ENCODE results near the gene LRRC8D.

Gene LRRC8D

DNA sequence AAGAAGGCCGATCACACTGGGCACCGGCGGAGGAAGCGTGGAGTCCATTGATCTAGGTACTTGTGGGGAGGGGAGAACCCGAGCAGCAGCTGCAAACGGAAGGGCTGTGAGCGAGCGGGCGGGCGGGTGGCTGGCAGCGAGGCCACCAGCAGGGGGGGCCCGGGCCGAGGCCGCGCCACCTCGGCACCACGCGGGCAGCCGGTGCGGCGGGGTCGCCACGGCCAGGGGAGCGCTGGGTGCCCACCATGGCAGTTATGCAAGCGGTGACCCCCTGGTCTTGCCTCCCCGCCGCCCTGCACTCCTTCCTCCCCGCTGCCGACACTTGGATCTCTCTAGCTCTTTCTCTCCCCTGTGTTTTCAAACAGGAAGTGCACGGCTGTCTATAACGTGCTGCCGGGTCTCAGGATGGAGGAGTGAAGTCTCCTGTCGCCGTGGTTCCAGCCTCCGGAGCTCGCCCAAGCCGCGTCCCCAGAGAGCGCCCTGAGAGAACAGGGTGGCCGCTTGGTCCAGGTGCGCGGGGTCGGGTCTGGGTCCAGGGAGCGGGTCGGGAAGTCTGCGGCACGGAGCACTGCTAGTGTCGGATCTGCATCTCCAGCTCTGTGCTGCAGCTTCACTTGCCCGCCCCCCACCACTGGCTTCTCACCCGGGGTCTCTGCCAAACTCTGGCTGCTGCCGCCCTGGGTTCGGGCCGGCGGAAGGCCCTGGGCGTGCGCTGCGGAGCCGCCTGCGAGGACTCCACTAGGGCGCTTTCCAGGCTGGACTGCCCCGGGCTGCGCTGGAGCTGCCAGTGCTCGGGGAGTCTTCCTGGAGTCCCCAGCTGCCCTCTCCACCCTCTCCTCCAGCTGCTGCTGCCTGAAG, 22.7 kb downstream of the LRRC8D start:
- H3K4me1 ChIP-seq (ENCODE audit: control insufficient read depth in 2 of 2, insufficient read depth in 1 of 2, low read depth in 1 of 2, low read length in 2 of 2): peaks cover 3 to 5% of the 10 kb centered on the region in 2 donors
- H3K27me3 ChIP-seq (ENCODE audit: control insufficient read depth in 3 of 3, insufficient read depth in 3 of 3, low read depth in 1 of 3, low read length in 3 of 3): peaks cover 0 to 2% (median 0%) of the 10 kb centered on the region in 3 experiments
- peaks cover 4 to 89% of the 10 kb centered on the region in 2 donors for H3K36me3 ChIP-seq (replicated peaks in 1 of 2; ENCODE audit: control insufficient read depth in 2 of 2, insufficient read depth in 2 of 2, low read length in 2 of 2)
- no peak overlapping the region for H4K91ac ChIP-seq (ENCODE audit: low read depth, low read length, poor library complexity)
- H3K23ac ChIP-seq (ENCODE audit: low read depth, low read length, poor library complexity): peak overlapping the region; percentile 70
- no peak overlapping the region for H2BK12ac ChIP-seq (ENCODE audit: low read length)
- H3K18ac ChIP-seq (ENCODE audit: low read length): peak overlapping the region; percentile 83
- peak overlapping the region; percentile 22 for H2AK5ac ChIP-seq (ENCODE audit: low read depth, low read length)
- peak overlapping the region; percentile 88 for H3K9ac ChIP-seq (ENCODE audit: low read depth, low read length, poor library complexity)
- no peak overlapping the region for H3K14ac ChIP-seq (ENCODE audit: low read length)
- WGBS, 2 donors (ENCODE audit: extremely low coverage in 2 of 2, insufficient read length in 2 of 2, insufficient replicate concordance in 1 of 2): no CpG with 5 or more reads among the region's 63 CpGs
- peak overlapping the region in 1 of 2 donors; percentile 79 for H3K4me3 ChIP-seq (ENCODE audit: low read length in 2 of 2)
- no peak overlapping the region for H3K27ac ChIP-seq (replicated peaks; ENCODE audit: low read length)
- peak; percentile 48 for DNase-seq (ENCODE audit: low spot score)
- H3K4ac ChIP-seq (ENCODE audit: low read length): no peak overlapping the region
- no peaks in the 10 kb centered on the region for H3K9me3 ChIP-seq (replicated peaks in 1 of 2; ENCODE audit: control insufficient read depth in 2 of 2, insufficient read depth in 1 of 2, low read depth in 1 of 2, low read length in 2 of 2)
- H4K8ac ChIP-seq (ENCODE audit: low read depth, low read length): no peak overlapping the region
- H2BK120ac ChIP-seq (ENCODE audit: low read depth, low read length): no peak overlapping the region
- peak overlapping the region; percentile 84 for H2BK15ac ChIP-seq (ENCODE audit: low read length)
- no peak overlapping the region for H2BK5ac ChIP-seq (ENCODE audit: low read length)
- H3K4me2 ChIP-seq (ENCODE audit: insufficient read depth, low read length, poor library complexity, severe bottlenecking): peak overlapping the region; percentile 98
- H3K79me1 ChIP-seq (ENCODE audit: low read depth, low read length): peaks cover 5% of the 10 kb centered on the region
- H2AFZ ChIP-seq (ENCODE audit: low read length): no peak overlapping the region

DNA sequence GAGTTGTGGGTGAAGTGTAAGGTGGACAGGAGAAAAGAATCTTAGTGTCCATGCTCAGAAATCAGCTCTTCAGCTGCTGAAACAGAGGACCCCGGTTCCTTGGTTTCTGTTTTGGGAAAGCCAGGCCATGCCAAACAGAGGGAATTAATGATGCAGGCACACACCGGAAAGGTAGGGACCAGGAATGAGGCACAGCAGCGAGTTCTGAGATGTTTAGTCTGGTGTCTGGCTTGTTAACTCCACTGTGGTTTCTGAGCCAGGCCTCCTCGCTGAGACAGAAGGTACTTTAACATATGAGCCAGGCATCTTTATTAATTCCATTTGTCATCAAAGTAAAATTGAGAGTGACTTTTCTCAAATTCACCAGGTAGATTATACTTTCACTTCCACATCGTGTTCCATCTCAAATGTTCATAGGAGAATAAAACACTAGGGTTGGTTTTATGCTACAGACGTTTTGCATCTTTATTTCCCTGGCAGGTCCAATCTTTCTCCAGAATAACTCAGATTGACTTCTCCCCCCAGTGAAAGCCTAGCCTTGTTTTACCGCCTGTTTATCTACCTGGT, 23.5 kb downstream of the LRRC8D start:
- no peak for DNase-seq (ENCODE audit: low spot score)
- H3K27me3 ChIP-seq (ENCODE audit: control insufficient read depth in 3 of 3, insufficient read depth in 3 of 3, low read depth in 1 of 3, low read length in 3 of 3): no peaks in the 10 kb centered on the region
- H4K8ac ChIP-seq (ENCODE audit: low read depth, low read length): no peak overlapping the region
- peak overlapping the region in 1 of 2 donors; percentile 1 for H3K4me3 ChIP-seq (ENCODE audit: low read length in 2 of 2)
- H3K27ac ChIP-seq (replicated peaks; ENCODE audit: low read length): no peak overlapping the region
- H2BK5ac ChIP-seq (ENCODE audit: low read length): no peak overlapping the region
- H3K9ac ChIP-seq (ENCODE audit: low read depth, low read length, poor library complexity): no peak overlapping the region
- H3K4ac ChIP-seq (ENCODE audit: low read length): no peak overlapping the region
- H3K4me2 ChIP-seq (ENCODE audit: insufficient read depth, low read length, poor library complexity, severe bottlenecking): no peak overlapping the region
- no peak overlapping the region for H3K14ac ChIP-seq (ENCODE audit: low read length)
- no peak overlapping the region for H3K18ac ChIP-seq (ENCODE audit: low read length)
- H2BK120ac ChIP-seq (ENCODE audit: low read depth, low read length): no peak overlapping the region
- peaks cover 5% of the 10 kb centered on the region for H3K79me1 ChIP-seq (ENCODE audit: low read depth, low read length)
- peaks cover 5 to 93% of the 10 kb centered on the region in 2 donors for H3K36me3 ChIP-seq (replicated peaks in 1 of 2; ENCODE audit: control insufficient read depth in 2 of 2, insufficient read depth in 2 of 2, low read length in 2 of 2)
- H3K23ac ChIP-seq (ENCODE audit: low read depth, low read length, poor library complexity): no peak overlapping the region
- no peak overlapping the region for H2AK5ac ChIP-seq (ENCODE audit: low read depth, low read length)
- no peak overlapping the region for H2BK15ac ChIP-seq (ENCODE audit: low read length)
- no peak overlapping the region for H4K91ac ChIP-seq (ENCODE audit: low read depth, low read length, poor library complexity)
- peaks cover 0 to 5% of the 10 kb centered on the region in 2 donors for H3K4me1 ChIP-seq (ENCODE audit: control insufficient read depth in 2 of 2, insufficient read depth in 1 of 2, low read depth in 1 of 2, low read length in 2 of 2)
- no peaks in the 10 kb centered on the region for H3K9me3 ChIP-seq (replicated peaks in 1 of 2; ENCODE audit: control insufficient read depth in 2 of 2, insufficient read depth in 1 of 2, low read depth in 1 of 2, low read length in 2 of 2)
- H2AFZ ChIP-seq (ENCODE audit: low read length): no peak overlapping the region
- no CpG with 5 or more reads among the region's 7 CpGs for WGBS, 2 donors (ENCODE audit: extremely low coverage in 2 of 2, insufficient read length in 2 of 2, insufficient replicate concordance in 1 of 2)
- H2BK12ac ChIP-seq (ENCODE audit: low read length): no peak overlapping the region

- Histone ChIP-seq H2BK12ac (ENCODE audit: low read length) (no peak overlapping the region), H4K91ac (ENCODE audit: low read depth, low read length, poor library complexity) (no peak overlapping the region), H2AFZ (ENCODE audit: low read length) (no peak overlapping the region), H3K4me2 (ENCODE audit: insufficient read depth, low read length, poor library complexity, severe bottlenecking) (no peak overlapping the region), H3K14ac (ENCODE audit: low read length) (no peak overlapping the region), H3K9ac (ENCODE audit: low read depth, low read length, poor library complexity) (no peak overlapping the region), H3K36me3 (replicated peaks in 1 of 2; ENCODE audit: control insufficient read depth in 2 of 2, insufficient read depth in 2 of 2, low read length in 2 of 2) (peaks cover 5 to 93% of the 10 kb centered on the region in 2 donors), H2BK5ac (ENCODE audit: low read length) (no peak overlapping the region), H2BK15ac (ENCODE audit: low read length) (no peak overlapping the region), H3K4ac (ENCODE audit: low read length) (no peak overlapping the region), H2BK120ac (ENCODE audit: low read depth, low read length) (no peak overlapping the region), H2AK5ac (ENCODE audit: low read depth, low read length) (no peak overlapping the region), H3K27ac (replicated peaks; ENCODE audit: low read length) (no peak overlapping the region), H3K4me1 (ENCODE audit: control insufficient read depth in 2 of 2, insufficient read depth in 1 of 2, low read depth in 1 of 2, low read length in 2 of 2) (peaks cover 0 to 5% of the 10 kb centered on the region in 2 donors), H3K23ac (ENCODE audit: low read depth, low read length, poor library complexity) (no peak overlapping the region), H4K8ac (ENCODE audit: low read depth, low read length) (no peak overlapping the region), H3K18ac (ENCODE audit: low read length) (no peak overlapping the region), H3K27me3 (ENCODE audit: control insufficient read depth in 3 of 3, insufficient read depth in 3 of 3, low read depth in 1 of 3, low read length in 3 of 3) (no peaks in the 10 kb centered on the region), H3K4me3 (ENCODE audit: low read length in 2 of 2) (no peak overlapping the region), H3K79me1 (ENCODE audit: low read depth, low read length) (peaks cover 5% of the 10 kb centered on the region), H3K9me3 (replicated peaks in 1 of 2; ENCODE audit: control insufficient read depth in 2 of 2, insufficient read depth in 1 of 2, low read depth in 1 of 2, low read length in 2 of 2) (no peaks in the 10 kb centered on the region)
- DNase-seq (ENCODE audit: low spot score): no peak
- no CpG with 5 or more reads among the region's 5 CpGs for WGBS, 2 donors (ENCODE audit: extremely low coverage in 2 of 2, insufficient read length in 2 of 2, insufficient replicate concordance in 1 of 2)
These were observed 24.0 kb downstream of the LRRC8D start for GRCh38 chr1:89844860-89845259.

- no peak overlapping the region for H3K4me3 ChIP-seq (ENCODE audit: low read length in 2 of 2)
- no peak overlapping the region for H2BK15ac ChIP-seq (ENCODE audit: low read length)
- H3K9me3 ChIP-seq (replicated peaks in 1 of 2; ENCODE audit: control insufficient read depth in 2 of 2, insufficient read depth in 1 of 2, low read depth in 1 of 2, low read length in 2 of 2): no peaks in the 10 kb centered on the region
- peaks cover 5 to 96% of the 10 kb centered on the region in 2 donors for H3K36me3 ChIP-seq (replicated peaks in 1 of 2; ENCODE audit: control insufficient read depth in 2 of 2, insufficient read depth in 2 of 2, low read length in 2 of 2)
- no peak overlapping the region for H3K9ac ChIP-seq (ENCODE audit: low read depth, low read length, poor library complexity)
- no peak overlapping the region for H3K4me2 ChIP-seq (ENCODE audit: insufficient read depth, low read length, poor library complexity, severe bottlenecking)
- no peak overlapping the region for H3K23ac ChIP-seq (ENCODE audit: low read depth, low read length, poor library complexity)
- no peak overlapping the region for H2AFZ ChIP-seq (ENCODE audit: low read length)
- no peak overlapping the region for H3K18ac ChIP-seq (ENCODE audit: low read length)
- H2BK12ac ChIP-seq (ENCODE audit: low read length): no peak overlapping the region
- no CpG with 5 or more reads among the region's 4 CpGs for WGBS, 2 donors (ENCODE audit: extremely low coverage in 2 of 2, insufficient read length in 2 of 2, insufficient replicate concordance in 1 of 2)
- no peak overlapping the region for H3K14ac ChIP-seq (ENCODE audit: low read length)
- no peak overlapping the region for H4K91ac ChIP-seq (ENCODE audit: low read depth, low read length, poor library complexity)
- DNase-seq (ENCODE audit: low spot score): no peak
- no peak overlapping the region for H2BK120ac ChIP-seq (ENCODE audit: low read depth, low read length)
- H3K27me3 ChIP-seq (ENCODE audit: control insufficient read depth in 3 of 3, insufficient read depth in 3 of 3, low read depth in 1 of 3, low read length in 3 of 3): no peaks in the 10 kb centered on the region
- H3K79me1 ChIP-seq (ENCODE audit: low read depth, low read length): peaks cover 5% of the 10 kb centered on the region
- H3K27ac ChIP-seq (replicated peaks; ENCODE audit: low read length): no peak overlapping the region
- H3K4ac ChIP-seq (ENCODE audit: low read length): no peak overlapping the region
- H4K8ac ChIP-seq (ENCODE audit: low read depth, low read length): no peak overlapping the region
- peaks cover 0 to 5% of the 10 kb centered on the region in 2 donors for H3K4me1 ChIP-seq (ENCODE audit: control insufficient read depth in 2 of 2, insufficient read depth in 1 of 2, low read depth in 1 of 2, low read length in 2 of 2)
- no peak overlapping the region for H2AK5ac ChIP-seq (ENCODE audit: low read depth, low read length)
- H2BK5ac ChIP-seq (ENCODE audit: low read length): no peak overlapping the region
These were observed 26.4 kb downstream of the LRRC8D start for GRCh38 chr1:89847191-89847729.
